PC-3 (cell line): ENCODE data around the gene KDM4B.

Experiments
- EZH2 ChIP-seq: fragments of 300-600 bp; sonication (generic); IDR thresholded peaks from one replicate; pipeline ENCODE4 v1.6.1; 2017; ENCODE audit warnings: antibody characterized with exemption, mild to moderate bottlenecking, low read length; ENCODE audit not compliant: unreplicated experiment
- EZH2phosphoT487 ChIP-seq: fragments of 300-600 bp; sonication (generic); IDR thresholded peaks from 2 replicates; pipeline ENCODE4 v1.6.1; 2018; ENCODE audit warnings: mild to moderate bottlenecking, antibody characterized with exemption, low read length, borderline replicate concordance
- TF ChIP-seq, protein P1 (sequence below): fragments of 300-600 bp; sonication (generic); conservative IDR thresholded peaks from 2 replicates; pipeline ENCODE4 v1.5.1; 2017; ENCODE audit warnings: antibody characterized with exemption, low read depth, mild to moderate bottlenecking, low read length

DNA sequence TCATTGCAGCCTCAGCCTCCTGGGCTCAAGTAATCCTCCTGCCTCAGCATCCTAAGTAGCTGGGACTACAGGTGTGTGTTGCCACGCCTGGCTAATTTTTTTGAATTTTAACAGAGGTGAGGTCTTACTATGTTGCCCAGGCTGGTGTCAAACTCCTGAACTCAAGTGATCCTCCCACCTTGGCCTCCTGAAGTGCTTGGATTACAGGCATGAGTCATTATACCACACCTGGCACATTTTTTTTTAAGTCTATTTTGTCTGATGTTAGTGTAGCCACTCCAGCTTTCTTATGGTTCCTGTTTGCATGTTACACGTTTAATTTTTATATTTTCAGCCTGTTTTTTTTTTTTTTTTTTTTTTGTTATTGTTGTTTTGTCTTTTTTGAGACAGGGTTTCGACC is 24.8 kb downstream of the KDM4B start:
- TF ChIP-seq, protein P1, sequence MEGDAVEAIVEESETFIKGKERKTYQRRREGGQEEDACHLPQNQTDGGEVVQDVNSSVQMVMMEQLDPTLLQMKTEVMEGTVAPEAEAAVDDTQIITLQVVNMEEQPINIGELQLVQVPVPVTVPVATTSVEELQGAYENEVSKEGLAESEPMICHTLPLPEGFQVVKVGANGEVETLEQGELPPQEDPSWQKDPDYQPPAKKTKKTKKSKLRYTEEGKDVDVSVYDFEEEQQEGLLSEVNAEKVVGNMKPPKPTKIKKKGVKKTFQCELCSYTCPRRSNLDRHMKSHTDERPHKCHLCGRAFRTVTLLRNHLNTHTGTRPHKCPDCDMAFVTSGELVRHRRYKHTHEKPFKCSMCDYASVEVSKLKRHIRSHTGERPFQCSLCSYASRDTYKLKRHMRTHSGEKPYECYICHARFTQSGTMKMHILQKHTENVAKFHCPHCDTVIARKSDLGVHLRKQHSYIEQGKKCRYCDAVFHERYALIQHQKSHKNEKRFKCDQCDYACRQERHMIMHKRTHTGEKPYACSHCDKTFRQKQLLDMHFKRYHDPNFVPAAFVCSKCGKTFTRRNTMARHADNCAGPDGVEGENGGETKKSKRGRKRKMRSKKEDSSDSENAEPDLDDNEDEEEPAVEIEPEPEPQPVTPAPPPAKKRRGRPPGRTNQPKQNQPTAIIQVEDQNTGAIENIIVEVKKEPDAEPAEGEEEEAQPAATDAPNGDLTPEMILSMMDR, result no peak
- TF ChIP-seq EZH2, result no peak
- TF ChIP-seq EZH2phosphoT487, result no peak
